Measurements from ENCODE around the gene HERC2.

Gene HERC2

GRCh38 chr15:28112101-28112760 lies 209.7 kb downstream of the HERC2 start:
- DNase-seq (ENCODE audit: low read depth in 2 of 2), result no peak

- no peak for DNase-seq (ENCODE audit: low read depth in 2 of 2)
Observed at GRCh38 chr15:28111543-28111942, 210.4 kb downstream of the HERC2 start.

GRCh38 chr15:28110481-28110881 lies 211.5 kb downstream of the HERC2 start:
- DNase-seq (ENCODE audit: low read depth in 2 of 2), result no peak

GRCh38 chr15:28109626-28110455 lies 212.1 kb downstream of the HERC2 start:
- no peak for DNase-seq (ENCODE audit: low read depth in 2 of 2)

- no peak for DNase-seq (ENCODE audit: low read depth in 2 of 2)
Observed at GRCh38 chr15:28107904-28108275, 214.1 kb downstream of the HERC2 start.

GRCh38 chr15:28107111-28107903 lies 214.7 kb downstream of the HERC2 start:
- no peak for DNase-seq (ENCODE audit: low read depth in 2 of 2)

- no peak for DNase-seq (ENCODE audit: low read depth in 2 of 2)
Observed at GRCh38 chr15:28106294-28107110, 215.5 kb downstream of the HERC2 start.

GRCh38 chr15:28105793-28106192 lies 216.2 kb downstream of the HERC2 start:
- DNase-seq (ENCODE audit: low read depth in 2 of 2), result no peak

GRCh38 chr15:28105224-28105791 lies 216.7 kb downstream of the HERC2 start:
- no peak for DNase-seq (ENCODE audit: low read depth in 2 of 2)

- no peak for DNase-seq (ENCODE audit: low read depth in 2 of 2)
Observed at GRCh38 chr15:28104326-28104725, 217.7 kb downstream of the HERC2 start.

GRCh38 chr15:28103831-28104230 lies 218.1 kb downstream of the HERC2 start:
- DNase-seq (ENCODE audit: low read depth in 2 of 2), result no peak

- no peak for DNase-seq (ENCODE audit: low read depth in 2 of 2)
Observed at GRCh38 chr15:28101983-28102441, 220.0 kb downstream of the HERC2 start.

- no peak for DNase-seq (ENCODE audit: low read depth in 2 of 2)
Observed at GRCh38 chr15:28101201-28101600, 220.8 kb downstream of the HERC2 start.

GRCh38 chr15:28100516-28101195 lies 221.3 kb downstream of the HERC2 start:
- DNase-seq (ENCODE audit: low read depth in 2 of 2), result no peak

- DNase-seq (ENCODE audit: low read depth in 2 of 2), result no peak
Observed at GRCh38 chr15:28099555-28100140, 222.3 kb downstream of the HERC2 start.

- peak in 1 of 2 donors; percentile 55 for DNase-seq (ENCODE audit: low read depth in 2 of 2)
Observed at GRCh38 chr15:28098766-28099554, 223.0 kb downstream of the HERC2 start, which contains the start of gene OCA2. TSS of gene OCA2 (minus strand) at chr15:28099315. CDS start at chr15:28081874, 17,441 bp downstream.

GRCh38 chr15:28098360-28098765 lies 223.6 kb downstream of the HERC2 start:
- no peak for DNase-seq (ENCODE audit: low read depth in 2 of 2)

GRCh38 chr15:28097656-28098359 lies 224.2 kb downstream of the HERC2 start:
- DNase-seq (ENCODE audit: low read depth in 2 of 2), result no peak

Data from stimulated activated CD4-positive, alpha-beta T cell treated with anti-CD3 and anti-CD28 coated beads, Interleukin-4, amount 100 ng/mL, for 48 hours (primary cell).